K562 (cell line): ENCODE data around the gene BBS1. TPM values are rescaled to one million over a fixed set of nuclear protein-coding genes. Genes with fewer than 3 reads are reported as not detected.

ENCODE experiments used
- EGR1 ChIP-seq: fragments of 450-650 bp; conservative IDR thresholded peaks from 2 replicates; pipeline ENCODE4 v1.6.1; 2017; ENCODE audit warnings: mild to moderate bottlenecking
- FOS ChIP-seq: IDR thresholded peaks from 3 replicates; pipeline ENCODE4 v1.6.1; 2011; ENCODE audit not compliant: insufficient read length; ENCODE audit errors: extremely low read depth
- L3MBTL2 ChIP-seq: fragments of 450-650 bp; IDR thresholded peaks from 2 replicates; pipeline ENCODE4 v1.6.1; 2016; ENCODE audit warnings: mild to moderate bottlenecking, moderate library complexity
- MAFG ChIP-seq: fragments of 450-650 bp; conservative IDR thresholded peaks from 2 replicates; pipeline ENCODE4 v1.6.1; 2016; ENCODE audit warnings: missing genetic modification characterization, missing compliant biosample characterization
- MYC ChIP-seq, 2 experiments: fragments of 250-450 bp in 1 of 2; sonication (Bioruptor Pico) in 1 of 2; IDR thresholded peaks; 2 replicates each; pipeline versions ENCODE4 v1.5.1 to v1.6.1; 2012 to 2021; ENCODE audit warnings: low read depth in 2 of 2, borderline replicate concordance in 1 of 2, improper control_type of control experiment in 1 of 2, low read length in 1 of 2, mild to moderate bottlenecking in 1 of 2, moderate library complexity in 1 of 2
- NCOA1 ChIP-seq: fragments of 450-650 bp; IDR thresholded peaks from 2 replicates; pipeline ENCODE4 v1.6.1; 2016; ENCODE audit warnings: low read depth
- PHF21A ChIP-seq: fragments of 450-650 bp; IDR thresholded peaks from 2 replicates; pipeline ENCODE4 v1.6.1; 2017; ENCODE audit warnings: low read depth, borderline replicate concordance
- RAD21 ChIP-seq, 2 experiments: fragments of 250-450 bp in 1 of 2; fragments of 450-650 bp in 1 of 2; sonication (Bioruptor Pico) in 1 of 2; formaldehyde crosslinking in 1 of 2; IDR thresholded peaks in 1 of 2; conservative IDR thresholded peaks in 1 of 2; 2 replicates each; pipeline versions ENCODE4 v1.4.0 to v1.8.0; 2020 to 2022; ENCODE audit warnings: mild to moderate bottlenecking in 2 of 2, moderate library complexity in 1 of 2
- RUNX1 ChIP-seq: sonication (generic); IDR thresholded peaks from 2 replicates; pipeline ENCODE4 v1.6.1; 2016; ENCODE audit warnings: antibody characterized with exemption, low read depth
- ZFP1 ChIP-seq: fragments of 450-650 bp; formaldehyde crosslinking; IDR thresholded peaks from 2 replicates; pipeline ENCODE4 v1.4.0; 2020; ENCODE audit warnings: mild to moderate bottlenecking, mixed read lengths
- ZNF134 ChIP-seq: fragments of 250-450 bp; sonication (Bioruptor Pico); conservative IDR thresholded peaks from 2 replicates; pipeline ENCODE4 v1.4.0; 2020
- polyA plus RNA-seq, 8 experiments: library from polyadenylated mRNA; depleted of rRNA in 4 of 8; stranded (reverse) in 5 of 8; unstranded in 3 of 8; fragments of >200 nt; fragmentation: Nextera tagmentation in 2 of 8; fragmentation: Illumina TruSeq in 1 of 8; extraction: Ambion mirVana in 2 of 8; extraction: Trizol in 1 of 8; gene quantifications; 2 replicates each; pipeline versions ENCODE4 v1.2.1 to v1.2.3, GENCODE V29; 2011 to 2014; ENCODE audit warnings: inconsistent platforms in 1 of 8, missing spikeins in 1 of 8
- total RNA-seq, 7 experiments: library from RNA; depleted of rRNA in 6 of 7; stranded (reverse); fragments of >200 nt in 6 of 7; fragmentation: Illumina TruSeq in 2 of 7; extraction: Trizol in 2 of 7; gene quantifications; 2 replicates each; pipeline versions ENCODE4 v1.2.1 to v1.2.3, GENCODE V29; 2011 to 2021; ENCODE audit warnings: low replicate concordance in 1 of 7
- TF ChIP-seq, protein P1 (sequence below): fragments of 250-450 bp; sonication (Bioruptor Pico); IDR thresholded peaks from 2 replicates; pipeline ENCODE4 v1.4.0; 2020; ENCODE audit warnings: mild to moderate bottlenecking, moderate library complexity
- TF ChIP-seq, protein P2 (sequence below): fragments of 200-800 bp; sonication (Bioruptor generic); IDR thresholded peaks from 2 replicates; pipeline ENCODE4 v1.6.1; 2017; ENCODE audit warnings: missing genetic modification characterization, missing compliant biosample characterization
- TF ChIP-seq, protein P3 (sequence below): fragments of 450-650 bp; IDR thresholded peaks from 2 replicates; pipeline ENCODE4 v1.6.1; 2017; ENCODE audit warnings: mild to moderate bottlenecking, moderate library complexity
- TF ChIP-seq, protein P4 (sequence below): fragments of 250-450 bp; sonication (Bioruptor Pico); IDR thresholded peaks from 2 replicates; pipeline ENCODE4 v1.5.0; 2021; ENCODE audit warnings: mild to moderate bottlenecking, borderline replicate concordance

Gene BBS1
- total and polyA plus RNA-seq, 9 of the 15 experiments (the other 6 are each of a cell fraction or from before 2014, with no cell fraction given) = 9.0 to 19.8 (median 12.1) TPM

DNA sequence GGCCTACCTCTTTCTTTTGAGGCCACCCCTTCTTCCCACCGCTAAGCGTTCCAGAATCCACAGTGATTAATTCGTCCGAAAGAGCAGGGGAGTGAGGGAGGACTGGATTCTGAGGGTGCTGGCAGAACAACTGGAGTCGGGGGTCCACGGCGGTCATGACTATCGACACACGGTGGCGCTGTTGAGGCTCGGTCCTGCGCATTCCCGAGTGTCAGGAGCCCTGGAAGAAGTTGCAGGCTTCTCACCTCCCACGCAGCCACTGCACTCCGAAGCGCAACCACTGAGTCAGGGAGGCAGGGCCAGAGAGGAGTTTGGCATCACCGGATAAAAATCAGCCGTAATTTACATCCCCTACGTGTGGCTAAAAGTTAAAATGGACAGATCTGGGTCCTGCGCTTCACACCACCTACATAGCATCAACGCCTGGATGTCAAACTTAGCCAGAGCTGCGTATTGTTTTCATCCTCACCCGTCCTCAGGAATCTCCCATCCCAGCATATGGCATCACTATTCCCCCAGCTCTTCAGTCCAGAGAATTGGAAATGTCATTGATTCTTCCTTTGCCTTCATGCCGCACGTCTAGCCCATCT is 68.7 kb downstream of the BBS1 start (continued):
- TF ChIP-seq, protein P1, sequence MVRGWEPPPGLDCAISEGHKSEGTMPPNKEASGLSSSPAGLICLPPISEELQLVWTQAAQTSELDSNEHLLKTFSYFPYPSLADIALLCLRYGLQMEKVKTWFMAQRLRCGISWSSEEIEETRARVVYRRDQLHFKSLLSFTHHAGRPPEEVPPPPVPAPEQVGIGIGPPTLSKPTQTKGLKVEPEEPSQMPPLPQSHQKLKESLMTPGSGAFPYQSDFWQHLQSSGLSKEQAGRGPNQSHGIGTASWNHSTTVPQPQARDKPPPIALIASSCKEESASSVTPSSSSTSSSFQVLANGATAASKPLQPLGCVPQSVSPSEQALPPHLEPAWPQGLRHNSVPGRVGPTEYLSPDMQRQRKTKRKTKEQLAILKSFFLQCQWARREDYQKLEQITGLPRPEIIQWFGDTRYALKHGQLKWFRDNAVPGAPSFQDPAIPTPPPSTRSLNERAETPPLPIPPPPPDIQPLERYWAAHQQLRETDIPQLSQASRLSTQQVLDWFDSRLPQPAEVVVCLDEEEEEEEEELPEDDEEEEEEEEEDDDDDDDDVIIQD (CRISPR knock-in tag) = no peak
- TF ChIP-seq PHF21A (0 out of 2 replicates have a peak, but pooled peaks have one; percentile 32), EGR1 (peak; percentile 85), RAD21 (CRISPR knock-in tag; conservative IDR thresholded peaks at IDR 0.05 in 1 of 2, IDR thresholded peaks at IDR 0.05 in 1 of 2) (peak; percentile 60 to 81), ZNF134 (CRISPR knock-in tag) (no peak), RUNX1 (no peak), FOS (no peak), L3MBTL2 (peak; percentile 82), ZFP1 (CRISPR knock-in tag) (no peak), MYC (IDR thresholded peaks at IDR 0.05; ENCODE audit: low read depth, low read length) (0 out of 2 replicates have a peak, but pooled peaks have one; percentile 22), MYC (CRISPR knock-in tag; IDR thresholded peaks at IDR 0.05; ENCODE audit: borderline replicate concordance, low read depth) (no peak), NCOA1 (no peak), MAFG (tag) (no peak)
- TF ChIP-seq, protein P2, sequence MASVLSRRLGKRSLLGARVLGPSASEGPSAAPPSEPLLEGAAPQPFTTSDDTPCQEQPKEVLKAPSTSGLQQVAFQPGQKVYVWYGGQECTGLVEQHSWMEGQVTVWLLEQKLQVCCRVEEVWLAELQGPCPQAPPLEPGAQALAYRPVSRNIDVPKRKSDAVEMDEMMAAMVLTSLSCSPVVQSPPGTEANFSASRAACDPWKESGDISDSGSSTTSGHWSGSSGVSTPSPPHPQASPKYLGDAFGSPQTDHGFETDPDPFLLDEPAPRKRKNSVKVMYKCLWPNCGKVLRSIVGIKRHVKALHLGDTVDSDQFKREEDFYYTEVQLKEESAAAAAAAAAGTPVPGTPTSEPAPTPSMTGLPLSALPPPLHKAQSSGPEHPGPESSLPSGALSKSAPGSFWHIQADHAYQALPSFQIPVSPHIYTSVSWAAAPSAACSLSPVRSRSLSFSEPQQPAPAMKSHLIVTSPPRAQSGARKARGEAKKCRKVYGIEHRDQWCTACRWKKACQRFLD (CRISPR knock-in tag) = no peak
- TF ChIP-seq, protein P3, sequence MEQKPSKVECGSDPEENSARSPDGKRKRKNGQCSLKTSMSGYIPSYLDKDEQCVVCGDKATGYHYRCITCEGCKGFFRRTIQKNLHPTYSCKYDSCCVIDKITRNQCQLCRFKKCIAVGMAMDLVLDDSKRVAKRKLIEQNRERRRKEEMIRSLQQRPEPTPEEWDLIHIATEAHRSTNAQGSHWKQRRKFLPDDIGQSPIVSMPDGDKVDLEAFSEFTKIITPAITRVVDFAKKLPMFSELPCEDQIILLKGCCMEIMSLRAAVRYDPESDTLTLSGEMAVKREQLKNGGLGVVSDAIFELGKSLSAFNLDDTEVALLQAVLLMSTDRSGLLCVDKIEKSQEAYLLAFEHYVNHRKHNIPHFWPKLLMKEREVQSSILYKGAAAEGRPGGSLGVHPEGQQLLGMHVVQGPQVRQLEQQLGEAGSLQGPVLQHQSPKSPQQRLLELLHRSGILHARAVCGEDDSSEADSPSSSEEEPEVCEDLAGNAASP = no peak
- TF ChIP-seq, protein P4, sequence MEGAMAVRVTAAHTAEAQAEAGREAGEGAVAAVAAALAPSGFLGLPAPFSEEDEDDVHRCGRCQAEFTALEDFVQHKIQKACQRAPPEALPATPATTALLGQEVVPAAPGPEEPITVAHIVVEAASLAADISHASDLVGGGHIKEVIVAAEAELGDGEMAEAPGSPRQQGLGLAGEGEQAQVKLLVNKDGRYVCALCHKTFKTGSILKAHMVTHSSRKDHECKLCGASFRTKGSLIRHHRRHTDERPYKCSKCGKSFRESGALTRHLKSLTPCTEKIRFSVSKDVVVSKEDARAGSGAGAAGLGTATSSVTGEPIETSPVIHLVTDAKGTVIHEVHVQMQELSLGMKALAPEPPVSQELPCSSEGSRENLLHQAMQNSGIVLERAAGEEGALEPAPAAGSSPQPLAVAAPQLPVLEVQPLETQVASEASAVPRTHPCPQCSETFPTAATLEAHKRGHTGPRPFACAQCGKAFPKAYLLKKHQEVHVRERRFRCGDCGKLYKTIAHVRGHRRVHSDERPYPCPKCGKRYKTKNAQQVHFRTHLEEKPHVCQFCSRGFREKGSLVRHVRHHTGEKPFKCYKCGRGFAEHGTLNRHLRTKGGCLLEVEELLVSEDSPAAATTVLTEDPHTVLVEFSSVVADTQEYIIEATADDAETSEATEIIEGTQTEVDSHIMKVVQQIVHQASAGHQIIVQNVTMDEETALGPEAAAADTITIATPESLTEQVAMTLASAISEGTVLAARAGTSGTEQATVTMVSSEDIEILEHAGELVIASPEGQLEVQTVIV (CRISPR knock-in tag) = no peak
